ENCODE results near the gene SP110.

- TF ChIP-seq, protein P1, sequence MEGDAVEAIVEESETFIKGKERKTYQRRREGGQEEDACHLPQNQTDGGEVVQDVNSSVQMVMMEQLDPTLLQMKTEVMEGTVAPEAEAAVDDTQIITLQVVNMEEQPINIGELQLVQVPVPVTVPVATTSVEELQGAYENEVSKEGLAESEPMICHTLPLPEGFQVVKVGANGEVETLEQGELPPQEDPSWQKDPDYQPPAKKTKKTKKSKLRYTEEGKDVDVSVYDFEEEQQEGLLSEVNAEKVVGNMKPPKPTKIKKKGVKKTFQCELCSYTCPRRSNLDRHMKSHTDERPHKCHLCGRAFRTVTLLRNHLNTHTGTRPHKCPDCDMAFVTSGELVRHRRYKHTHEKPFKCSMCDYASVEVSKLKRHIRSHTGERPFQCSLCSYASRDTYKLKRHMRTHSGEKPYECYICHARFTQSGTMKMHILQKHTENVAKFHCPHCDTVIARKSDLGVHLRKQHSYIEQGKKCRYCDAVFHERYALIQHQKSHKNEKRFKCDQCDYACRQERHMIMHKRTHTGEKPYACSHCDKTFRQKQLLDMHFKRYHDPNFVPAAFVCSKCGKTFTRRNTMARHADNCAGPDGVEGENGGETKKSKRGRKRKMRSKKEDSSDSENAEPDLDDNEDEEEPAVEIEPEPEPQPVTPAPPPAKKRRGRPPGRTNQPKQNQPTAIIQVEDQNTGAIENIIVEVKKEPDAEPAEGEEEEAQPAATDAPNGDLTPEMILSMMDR (IDR thresholded peaks at IDR 0.05; ENCODE audit: low read depth, low read length, poor library complexity, severe bottlenecking) = no peak
- TF ChIP-seq EZH2phosphoT487 (IDR thresholded peaks at IDR 0.05; ENCODE audit: borderline replicate concordance, low read length) = no peak
Observed at GRCh38 chr2:230219419-230220331, at the start of gene SP110.
